ENCODE data around the gene GALNS.
"Not testable (repeated sequence)": the region's sequence is repeated elsewhere in the genome, so short reads cannot be mapped to it uniquely, and the experiment has no call there.

The GALNS gene

GRCh38 chr16:88779406-88780141, 77.2 kb downstream of the GALNS start:
- Histone ChIP-seq H3K4me1 (ENCODE audit: insufficient read depth, low read length) (peaks cover 88% of the 10 kb centered on the region), H3K27ac (ENCODE audit: low read depth, low read length) (peak overlapping the region; percentile 62), H3K36me3 (ENCODE audit: insufficient read depth, low read length) (no peaks in the 10 kb centered on the region), H3K27me3 (ENCODE audit: control insufficient read depth in 1 of 2, insufficient read depth in 2 of 2, low read length in 2 of 2) (no peaks in the 10 kb centered on the region), H3K9me3 (ENCODE audit: low read length) (no peaks in the 10 kb centered on the region), H3K9ac (ENCODE audit: low read length) (peak overlapping the region; percentile 45), H3K4me3 (ENCODE audit: low read depth in 1 of 2, low read length in 2 of 2) (no peak overlapping the region)

- no peaks in the 10 kb centered on the region for H3K9me3 ChIP-seq (ENCODE audit: low read length)
- H3K27me3 ChIP-seq (ENCODE audit: control insufficient read depth in 1 of 2, insufficient read depth in 2 of 2, low read length in 2 of 2) = no peaks in the 10 kb centered on the region
- H3K9ac ChIP-seq (ENCODE audit: low read length) = peak overlapping the region; percentile 49
- no peak overlapping the region for H3K4me3 ChIP-seq (ENCODE audit: low read depth in 1 of 2, low read length in 2 of 2)
- peaks cover 98% of the 10 kb centered on the region for H3K4me1 ChIP-seq (ENCODE audit: insufficient read depth, low read length)
- peak overlapping the region; percentile 62 for H3K27ac ChIP-seq (ENCODE audit: low read depth, low read length)
- H3K36me3 ChIP-seq (ENCODE audit: insufficient read depth, low read length) = no peaks in the 10 kb centered on the region
These were observed 78.1 kb downstream of the GALNS start for GRCh38 chr16:88778541-88779065.

GRCh38 chr16:88778271-88778525, 78.5 kb downstream of the GALNS start:
- H3K4me1 ChIP-seq (ENCODE audit: insufficient read depth, low read length) = peaks cover 98% of the 10 kb centered on the region

GRCh38 chr16:88777471-88778270, 79.1 kb downstream of the GALNS start:
- Histone ChIP-seq H3K27ac (ENCODE audit: low read depth, low read length) (peak overlapping the region; percentile 62), H3K4me1 (ENCODE audit: insufficient read depth, low read length) (peaks cover 98% of the 10 kb centered on the region), H3K36me3 (ENCODE audit: insufficient read depth, low read length) (no peaks in the 10 kb centered on the region), H3K27me3 (ENCODE audit: control insufficient read depth in 1 of 2, insufficient read depth in 2 of 2, low read length in 2 of 2) (no peaks in the 10 kb centered on the region), H3K9me3 (ENCODE audit: low read length) (no peaks in the 10 kb centered on the region), H3K9ac (ENCODE audit: low read length) (peak overlapping the region; percentile 49), H3K4me3 (ENCODE audit: low read depth in 1 of 2, low read length in 2 of 2) (no peak overlapping the region)

More at GRCh38 chr16:88778271-88778525, 78.5 kb downstream of the GALNS start:
- peak overlapping the region; percentile 62 for H3K27ac ChIP-seq (ENCODE audit: low read depth, low read length)
- H3K27me3 ChIP-seq (ENCODE audit: control insufficient read depth in 1 of 2, insufficient read depth in 2 of 2, low read length in 2 of 2) = no peaks in the 10 kb centered on the region
- no peaks in the 10 kb centered on the region for H3K9me3 ChIP-seq (ENCODE audit: low read length)
- no peak overlapping the region for H3K4me3 ChIP-seq (ENCODE audit: low read depth in 1 of 2, low read length in 2 of 2)
- H3K9ac ChIP-seq (ENCODE audit: low read length) = peak overlapping the region; percentile 49
- H3K36me3 ChIP-seq (ENCODE audit: insufficient read depth, low read length) = no peaks in the 10 kb centered on the region

- Histone ChIP-seq H3K27ac (ENCODE audit: low read depth, low read length) (no peak overlapping the region), H3K27me3 (ENCODE audit: control insufficient read depth in 1 of 2, insufficient read depth in 2 of 2, low read length in 2 of 2) (no peaks in the 10 kb centered on the region), H3K4me3 (ENCODE audit: low read depth in 1 of 2, low read length in 2 of 2) (no peak overlapping the region), H3K36me3 (ENCODE audit: insufficient read depth, low read length) (no peaks in the 10 kb centered on the region), H3K9me3 (ENCODE audit: low read length) (no peaks in the 10 kb centered on the region), H3K9ac (ENCODE audit: low read length) (no peak overlapping the region), H3K4me1 (ENCODE audit: insufficient read depth, low read length) (peaks cover 98% of the 10 kb centered on the region)
These were observed 80.9 kb downstream of the GALNS start for GRCh38 chr16:88775825-88776224.

GRCh38 chr16:88774544-88775393, 82.0 kb downstream of the GALNS start:
- H3K27ac ChIP-seq (ENCODE audit: low read depth, low read length) = peak overlapping the region; percentile 80

GRCh38 chr16:88773812-88774291, 82.9 kb downstream of the GALNS start:
- peaks cover 98% of the 10 kb centered on the region for H3K4me1 ChIP-seq (ENCODE audit: insufficient read depth, low read length)

More at GRCh38 chr16:88774544-88775393, 82.0 kb downstream of the GALNS start:
- Histone ChIP-seq H3K4me3 (ENCODE audit: low read depth in 1 of 2, low read length in 2 of 2) (no peak overlapping the region), H3K36me3 (ENCODE audit: insufficient read depth, low read length) (no peaks in the 10 kb centered on the region), H3K9me3 (ENCODE audit: low read length) (no peaks in the 10 kb centered on the region), H3K27me3 (ENCODE audit: control insufficient read depth in 1 of 2, insufficient read depth in 2 of 2, low read length in 2 of 2) (no peaks in the 10 kb centered on the region), H3K9ac (ENCODE audit: low read length) (no peak overlapping the region), H3K4me1 (ENCODE audit: insufficient read depth, low read length) (peaks cover 98% of the 10 kb centered on the region)

GRCh38 chr16:88772871-88773811, 83.6 kb downstream of the GALNS start:
- Histone ChIP-seq H3K36me3 (ENCODE audit: insufficient read depth, low read length) (no peaks in the 10 kb centered on the region), H3K27ac (ENCODE audit: low read depth, low read length) (peak overlapping the region; percentile 94), H3K9me3 (ENCODE audit: low read length) (no peaks in the 10 kb centered on the region), H3K4me3 (ENCODE audit: low read depth in 1 of 2, low read length in 2 of 2) (no peak overlapping the region), H3K27me3 (ENCODE audit: control insufficient read depth in 1 of 2, insufficient read depth in 2 of 2, low read length in 2 of 2) (no peaks in the 10 kb centered on the region), H3K9ac (ENCODE audit: low read length) (no peak overlapping the region), H3K4me1 (ENCODE audit: insufficient read depth, low read length) (peaks cover 98% of the 10 kb centered on the region)

More at GRCh38 chr16:88773812-88774291, 82.9 kb downstream of the GALNS start:
- Histone ChIP-seq H3K9ac (ENCODE audit: low read length) (no peak overlapping the region), H3K36me3 (ENCODE audit: insufficient read depth, low read length) (no peaks in the 10 kb centered on the region), H3K27ac (ENCODE audit: low read depth, low read length) (peak overlapping the region; percentile 58), H3K27me3 (ENCODE audit: control insufficient read depth in 1 of 2, insufficient read depth in 2 of 2, low read length in 2 of 2) (no peaks in the 10 kb centered on the region), H3K9me3 (ENCODE audit: low read length) (no peaks in the 10 kb centered on the region), H3K4me3 (ENCODE audit: low read depth in 1 of 2, low read length in 2 of 2) (no peak overlapping the region)

- H3K36me3 ChIP-seq (ENCODE audit: insufficient read depth, low read length); H3K9me3 ChIP-seq (ENCODE audit: low read length); H3K4me3 ChIP-seq (ENCODE audit: low read depth in 1 of 2, low read length in 2 of 2); H3K27me3 ChIP-seq (ENCODE audit: control insufficient read depth in 1 of 2, insufficient read depth in 2 of 2, low read length in 2 of 2): not testable (repeated sequence)
- Histone ChIP-seq H3K4me1 (ENCODE audit: insufficient read depth, low read length) (peaks cover 98% of the 10 kb centered on the region), H3K27ac (ENCODE audit: low read depth, low read length) (peak overlapping the region; percentile 95), H3K9ac (ENCODE audit: low read length) (peak overlapping the region; percentile 49)
These were observed 85.0 kb downstream of the GALNS start for GRCh38 chr16:88771781-88772180.

- no peaks in the 10 kb centered on the region for H3K27me3 ChIP-seq (ENCODE audit: control insufficient read depth in 1 of 2, insufficient read depth in 2 of 2, low read length in 2 of 2)
- H3K4me3 ChIP-seq (ENCODE audit: low read depth in 1 of 2, low read length in 2 of 2) = peak overlapping the region in 1 of 2 donors; percentile 49
- peak overlapping the region; percentile 95 for H3K27ac ChIP-seq (ENCODE audit: low read depth, low read length)
- peaks cover 98% of the 10 kb centered on the region for H3K4me1 ChIP-seq (ENCODE audit: insufficient read depth, low read length)
- no peaks in the 10 kb centered on the region for H3K36me3 ChIP-seq (ENCODE audit: insufficient read depth, low read length)
- no peaks in the 10 kb centered on the region for H3K9me3 ChIP-seq (ENCODE audit: low read length)
- H3K9ac ChIP-seq (ENCODE audit: low read length) = no peak overlapping the region
These were observed 85.4 kb downstream of the GALNS start for GRCh38 chr16:88771294-88771772.

Data from muscle layer of colon (tissue), 2 donors.